OCI-LY1 (cell line): Measurements from ENCODE around the gene HID1.

Experiments used
- CTCF ChIP-seq: fragments of 200-600 bp; sonication (generic), shearing (Covaris generic); IDR thresholded peaks from 2 replicates; pipeline ENCODE4 v1.5.1; 2017; ENCODE audit warnings: mild to moderate bottlenecking, antibody characterized with exemption, low read length, moderate library complexity, mixed read lengths
- EZH2 ChIP-seq: fragments of 200-600 bp; sonication (generic), shearing (Covaris generic); IDR thresholded peaks from 2 replicates; pipeline ENCODE4 v1.8.0; 2017; ENCODE audit warnings: borderline replicate concordance, mixed run types, mild to moderate bottlenecking, antibody characterized with exemption, low read length, moderate library complexity, mixed read lengths

- TF ChIP-seq CTCF (no peak), EZH2 (no peak)
These were observed 25.9 kb downstream of the HID1 start for GRCh38 chr17:74946641-74947040.
